Activated CD4-positive, alpha-beta T cell treated with anti-CD3 and anti-CD28 coated beads, Interleukin-2, amount 10 ng/mL, durations not matched to agents 24 days and 14 days (primary cell): ENCODE data around the gene PTBP2. TPM values are rescaled to one million over a fixed set of nuclear protein-coding genes. Genes with fewer than 3 reads are reported as not detected.
A peak's percentile ranks its signal among the peaks of the same experiment; 100 is the strongest.

ENCODE experiments used
- DNase-seq: peaks from one replicate; pipeline ENCODE4 v3.0.0; 2022
- H3K27ac Mint-ChIP-seq: one replicate; pipeline ENCODE4 v1.8.0; 2022; ENCODE audit warnings: mild to moderate bottlenecking, mixed read lengths
- H3K27me3 Mint-ChIP-seq: one replicate; pipeline ENCODE4 v1.8.0; 2022; ENCODE audit warnings: mixed read lengths
- H3K36me3 Mint-ChIP-seq: one replicate; pipeline ENCODE4 v1.8.0; 2022; ENCODE audit warnings: low read depth, mild to moderate bottlenecking, mixed read lengths
- H3K4me1 Mint-ChIP-seq: one replicate; pipeline ENCODE4 v1.8.0; 2021; ENCODE audit warnings: mixed read lengths
- H3K4me3 Mint-ChIP-seq: one replicate; pipeline ENCODE4 v1.8.0; 2022; ENCODE audit warnings: mild to moderate bottlenecking, moderate library complexity, mixed read lengths
- H3K9me3 Mint-ChIP-seq: one replicate; pipeline ENCODE4 v1.8.0; 2021; ENCODE audit warnings: mixed read lengths
- intact Hi-C: fragments of 100-400 bp; cut with micrococcal nuclease; formaldehyde crosslinking; loops from one replicate; pipeline ENCODE4 v1.15.1; 2023
- total RNA-seq: library from RNA; stranded (reverse); gene quantifications from 2 replicates; pipeline ENCODE4 v1.2.3, GENCODE V29; 2022

PTBP2 gene
- total RNA-seq, 1 donor from 2014 or later, result 16.2 TPM

- intact Hi-C loops, result no loop called here
- DNase-seq, result no peak
- Mint-ChIP-seq H3K27me3 (peaks cover 29% of the 10 kb centered on the region), H3K4me1 (no peaks in the 10 kb centered on the region), H3K27ac (no peak overlapping the region), H3K36me3 (no peaks in the 10 kb centered on the region), H3K9me3 (no peaks in the 10 kb centered on the region), H3K4me3 (no peak overlapping the region)
Measured at GRCh38 chr1:96715482-96715881, 6.1 kb upstream of the PTBP2 start.

GRCh38 chr1:96721053-96721415 lies 550 bp upstream of the PTBP2 start:
- Mint-ChIP-seq H3K36me3 (peaks cover 18% of the 10 kb centered on the region), H3K9me3 (peaks cover 3% of the 10 kb centered on the region), H3K27me3 (peaks cover 9% of the 10 kb centered on the region), H3K4me1 (peaks cover 20% of the 10 kb centered on the region), H3K27ac (peak overlapping the region; percentile 83), H3K4me3 (peak overlapping the region; percentile 97)
- no peak for DNase-seq
- intact Hi-C loops, result loop anchor here (5.0 to 10.0 kb wide), 2 partner anchors 359 to 1194 kb away; no protein-coding TSS in a partner anchor

GRCh38 chr1:96722161-96722922 lies 758 bp downstream of the PTBP2 start:
- Mint-ChIP-seq H3K9me3 (peaks cover 3% of the 10 kb centered on the region), H3K27ac (peak overlapping the region; percentile 93), H3K27me3 (peaks cover 7% of the 10 kb centered on the region), H3K4me1 (peaks cover 26% of the 10 kb centered on the region), H3K36me3 (peaks cover 27% of the 10 kb centered on the region), H3K4me3 (peak overlapping the region; percentile 97)
- no peak for DNase-seq
- intact Hi-C loops, result loop anchor here (5.0 to 10.0 kb wide), 2 partner anchors 360 to 1192 kb away; no protein-coding TSS in a partner anchor

GRCh38 chr1:96722958-96723357 lies 1.4 kb downstream of the PTBP2 start:
- peak overlapping the region; percentile 93 for H3K27ac Mint-ChIP-seq
- peaks cover 5% of the 10 kb centered on the region for H3K27me3 Mint-ChIP-seq
- peaks cover 28% of the 10 kb centered on the region for H3K4me1 Mint-ChIP-seq
- no peak for DNase-seq
- peaks cover 31% of the 10 kb centered on the region for H3K36me3 Mint-ChIP-seq
- intact Hi-C loops, result loop anchor here (5.0 to 10.0 kb wide), 2 partner anchors 361 to 1192 kb away; no protein-coding TSS in a partner anchor
- peak overlapping the region; percentile 97 for H3K4me3 Mint-ChIP-seq
- peaks cover 3% of the 10 kb centered on the region for H3K9me3 Mint-ChIP-seq

GRCh38 chr1:96723377-96723776 lies 1.8 kb downstream of the PTBP2 start:
- Mint-ChIP-seq H3K27me3 (peaks cover 2% of the 10 kb centered on the region), H3K27ac (peak overlapping the region; percentile 93), H3K4me1 (peaks cover 31% of the 10 kb centered on the region), H3K9me3 (peaks cover 3% of the 10 kb centered on the region), H3K4me3 (peak overlapping the region; percentile 97), H3K36me3 (peaks cover 35% of the 10 kb centered on the region)
- intact Hi-C loops, result loop anchor here (5.0 to 10.0 kb wide), 2 partner anchors 361 to 1191 kb away; no protein-coding TSS in a partner anchor
- DNase-seq, result no peak

GRCh38 chr1:96723936-96724335 lies 2.4 kb downstream of the PTBP2 start:
- Mint-ChIP-seq H3K4me3 (no peak overlapping the region), H3K27me3 (peaks cover 2% of the 10 kb centered on the region), H3K36me3 (peaks cover 38% of the 10 kb centered on the region), H3K9me3 (peaks cover 3% of the 10 kb centered on the region), H3K4me1 (peaks cover 33% of the 10 kb centered on the region), H3K27ac (no peak overlapping the region)
- DNase-seq, result no peak
- intact Hi-C loops, result loop anchor here (5.0 to 10.0 kb wide), 2 partner anchors 362 to 1191 kb away; no protein-coding TSS in a partner anchor

GRCh38 chr1:96727860-96728259 lies 6.3 kb downstream of the PTBP2 start:
- intact Hi-C loops, result loop anchor here (10.0 kb wide), 1 partner anchor 1187 kb away; no protein-coding TSS in a partner anchor
- Mint-ChIP-seq H3K9me3 (peaks cover 6% of the 10 kb centered on the region), H3K4me1 (peaks cover 35% of the 10 kb centered on the region), H3K4me3 (no peak overlapping the region), H3K27me3 (no peaks in the 10 kb centered on the region), H3K27ac (no peak overlapping the region), H3K36me3 (peaks cover 53% of the 10 kb centered on the region)
- no peak for DNase-seq

GRCh38 chr1:96730574-96731298 lies 9.2 kb downstream of the PTBP2 start:
- Mint-ChIP-seq H3K4me3 (no peak overlapping the region), H3K27ac (no peak overlapping the region), H3K27me3 (no peaks in the 10 kb centered on the region), H3K36me3 (peaks cover 67% of the 10 kb centered on the region), H3K9me3 (peaks cover 4% of the 10 kb centered on the region), H3K4me1 (peaks cover 27% of the 10 kb centered on the region)
- intact Hi-C loops, result no loop called here
- DNase-seq, result no peak

GRCh38 chr1:96741335-96741734 lies 19.8 kb downstream of the PTBP2 start:
- no peak for DNase-seq
- Mint-ChIP-seq H3K4me1 (peaks cover 13% of the 10 kb centered on the region), H3K36me3 (peaks cover 34% of the 10 kb centered on the region), H3K27ac (no peak overlapping the region), H3K4me3 (no peak overlapping the region), H3K27me3 (no peaks in the 10 kb centered on the region), H3K9me3 (no peaks in the 10 kb centered on the region)
- intact Hi-C loops, result no loop called here

GRCh38 chr1:96746440-96747420 lies 25.1 kb downstream of the PTBP2 start:
- intact Hi-C loops, result no loop called here
- no peaks in the 10 kb centered on the region for H3K9me3 Mint-ChIP-seq
- H3K4me3 Mint-ChIP-seq, result no peak overlapping the region
- no peak overlapping the region for H3K27ac Mint-ChIP-seq
- H3K4me1 Mint-ChIP-seq, result peaks cover 13% of the 10 kb centered on the region
- no peaks in the 10 kb centered on the region for H3K27me3 Mint-ChIP-seq
- H3K36me3 Mint-ChIP-seq, result peaks cover 28% of the 10 kb centered on the region
- no peak for DNase-seq

GRCh38 chr1:96747565-96747964 lies 26.0 kb downstream of the PTBP2 start:
- peaks cover 31% of the 10 kb centered on the region for H3K36me3 Mint-ChIP-seq
- no peak overlapping the region for H3K27ac Mint-ChIP-seq
- H3K9me3 Mint-ChIP-seq, result no peaks in the 10 kb centered on the region
- peaks cover 10% of the 10 kb centered on the region for H3K4me1 Mint-ChIP-seq
- intact Hi-C loops, result no loop called here
- no peaks in the 10 kb centered on the region for H3K27me3 Mint-ChIP-seq
- DNase-seq, result no peak
- H3K4me3 Mint-ChIP-seq, result no peak overlapping the region

- Mint-ChIP-seq H3K27me3 (no peaks in the 10 kb centered on the region), H3K4me1 (peaks cover 10% of the 10 kb centered on the region), H3K27ac (no peak overlapping the region), H3K4me3 (no peak overlapping the region), H3K36me3 (peaks cover 34% of the 10 kb centered on the region), H3K9me3 (no peaks in the 10 kb centered on the region)
- intact Hi-C loops, result no loop called here
- DNase-seq, result no peak
Measured at GRCh38 chr1:96748078-96748477, 26.5 kb downstream of the PTBP2 start.

- no peaks in the 10 kb centered on the region for H3K27me3 Mint-ChIP-seq
- no peak for DNase-seq
- H3K9me3 Mint-ChIP-seq, result peaks cover 4% of the 10 kb centered on the region
- intact Hi-C loops, result no loop called here
- H3K4me3 Mint-ChIP-seq, result no peak overlapping the region
- H3K27ac Mint-ChIP-seq, result no peak overlapping the region
- peaks cover 10% of the 10 kb centered on the region for H3K4me1 Mint-ChIP-seq
- H3K36me3 Mint-ChIP-seq, result peaks cover 45% of the 10 kb centered on the region
Measured at GRCh38 chr1:96749618-96750017, 28.0 kb downstream of the PTBP2 start.
